Nephron progenitor cell (in vitro differentiated cells): Measurements from ENCODE around the gene SARM1.

ENCODE experiments used
- DNase-seq: peaks from one replicate; pipeline ENCODE4 v3.0.0; 2021
- H3K27ac Mint-ChIP-seq: 2 replicates; pipeline ENCODE4 v1.8.0; 2021; ENCODE audit warnings: mild to moderate bottlenecking, moderate library complexity, mixed read lengths
- H3K27me3 Mint-ChIP-seq: 2 replicates; pipeline ENCODE4 v1.8.0; 2021; ENCODE audit warnings: mild to moderate bottlenecking, low read depth, mixed read lengths; ENCODE audit not compliant: poor library complexity
- H3K36me3 Mint-ChIP-seq: 2 replicates; pipeline ENCODE4 v1.8.0; 2021; ENCODE audit warnings: low read depth, mixed read lengths
- H3K4me1 Mint-ChIP-seq: 2 replicates; pipeline ENCODE4 v1.8.0; 2021; ENCODE audit warnings: mixed read lengths
- H3K4me3 Mint-ChIP-seq: 2 replicates; pipeline ENCODE4 v1.8.0; 2021; ENCODE audit warnings: mild to moderate bottlenecking, moderate library complexity, mixed read lengths
- H3K9me3 Mint-ChIP-seq: 2 replicates; pipeline ENCODE4 v1.8.0; 2021; ENCODE audit warnings: mild to moderate bottlenecking, moderate library complexity, mixed read lengths
- TF ChIP-seq, protein P1 (sequence below): fragments of 200-600 bp; sonication (generic); IDR thresholded peaks from 2 replicates; pipeline ENCODE4 v1.5.0; 2021; ENCODE audit warnings: antibody characterized with exemption

SARM1 gene

DNA sequence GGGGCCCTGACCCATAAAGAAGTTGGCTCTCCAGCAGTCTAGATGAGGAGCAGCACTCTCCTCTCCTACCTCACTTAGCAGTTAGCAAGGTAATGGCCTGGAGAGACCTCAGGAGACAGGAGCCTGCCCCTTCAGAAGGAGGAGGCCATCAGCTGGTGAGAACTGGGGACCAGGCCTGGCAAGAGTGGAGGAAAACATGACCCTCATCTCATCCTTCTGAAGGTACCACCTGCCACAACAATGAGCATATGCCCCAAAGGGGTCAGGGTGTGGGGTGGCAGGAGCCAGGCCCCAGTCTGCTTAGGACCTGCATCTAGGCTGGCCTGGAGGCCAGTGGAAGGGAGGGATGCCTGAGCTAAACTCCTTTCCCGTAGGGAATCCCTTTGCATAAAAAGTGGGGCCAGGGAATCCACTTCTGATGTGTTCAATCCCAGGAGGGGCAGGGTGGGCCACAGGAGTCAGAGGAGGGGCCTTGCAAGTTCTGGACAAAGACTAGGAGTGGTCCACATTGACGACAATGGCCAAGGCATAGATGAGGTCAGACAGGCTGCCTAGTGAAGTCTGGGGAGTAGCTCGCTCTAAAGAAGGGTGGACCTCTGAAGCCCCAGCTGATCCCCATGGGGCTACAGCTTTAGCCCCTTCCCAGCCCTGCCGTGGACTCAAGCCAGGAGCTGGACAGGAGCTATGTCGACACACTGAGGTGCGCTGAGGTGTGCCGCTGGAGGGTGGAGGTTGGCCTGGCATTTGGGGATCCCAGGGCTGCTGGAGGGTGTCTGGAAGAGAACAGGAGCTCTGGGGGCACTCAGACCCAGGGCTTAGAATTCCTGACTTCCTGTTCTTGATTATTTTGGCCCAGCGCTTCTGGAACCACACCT is 7.5 kb upstream of the SARM1 start:
- peaks cover 21% of the 10 kb centered on the region for H3K36me3 Mint-ChIP-seq
- H3K27me3 Mint-ChIP-seq, result no peaks in the 10 kb centered on the region
- TF ChIP-seq, protein P1, sequence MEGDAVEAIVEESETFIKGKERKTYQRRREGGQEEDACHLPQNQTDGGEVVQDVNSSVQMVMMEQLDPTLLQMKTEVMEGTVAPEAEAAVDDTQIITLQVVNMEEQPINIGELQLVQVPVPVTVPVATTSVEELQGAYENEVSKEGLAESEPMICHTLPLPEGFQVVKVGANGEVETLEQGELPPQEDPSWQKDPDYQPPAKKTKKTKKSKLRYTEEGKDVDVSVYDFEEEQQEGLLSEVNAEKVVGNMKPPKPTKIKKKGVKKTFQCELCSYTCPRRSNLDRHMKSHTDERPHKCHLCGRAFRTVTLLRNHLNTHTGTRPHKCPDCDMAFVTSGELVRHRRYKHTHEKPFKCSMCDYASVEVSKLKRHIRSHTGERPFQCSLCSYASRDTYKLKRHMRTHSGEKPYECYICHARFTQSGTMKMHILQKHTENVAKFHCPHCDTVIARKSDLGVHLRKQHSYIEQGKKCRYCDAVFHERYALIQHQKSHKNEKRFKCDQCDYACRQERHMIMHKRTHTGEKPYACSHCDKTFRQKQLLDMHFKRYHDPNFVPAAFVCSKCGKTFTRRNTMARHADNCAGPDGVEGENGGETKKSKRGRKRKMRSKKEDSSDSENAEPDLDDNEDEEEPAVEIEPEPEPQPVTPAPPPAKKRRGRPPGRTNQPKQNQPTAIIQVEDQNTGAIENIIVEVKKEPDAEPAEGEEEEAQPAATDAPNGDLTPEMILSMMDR, result no peak
- no peak overlapping the region for H3K4me3 Mint-ChIP-seq
- H3K4me1 Mint-ChIP-seq, result no peaks in the 10 kb centered on the region
- no peak for DNase-seq
- no peak overlapping the region for H3K27ac Mint-ChIP-seq
- no peaks in the 10 kb centered on the region for H3K9me3 Mint-ChIP-seq

DNA sequence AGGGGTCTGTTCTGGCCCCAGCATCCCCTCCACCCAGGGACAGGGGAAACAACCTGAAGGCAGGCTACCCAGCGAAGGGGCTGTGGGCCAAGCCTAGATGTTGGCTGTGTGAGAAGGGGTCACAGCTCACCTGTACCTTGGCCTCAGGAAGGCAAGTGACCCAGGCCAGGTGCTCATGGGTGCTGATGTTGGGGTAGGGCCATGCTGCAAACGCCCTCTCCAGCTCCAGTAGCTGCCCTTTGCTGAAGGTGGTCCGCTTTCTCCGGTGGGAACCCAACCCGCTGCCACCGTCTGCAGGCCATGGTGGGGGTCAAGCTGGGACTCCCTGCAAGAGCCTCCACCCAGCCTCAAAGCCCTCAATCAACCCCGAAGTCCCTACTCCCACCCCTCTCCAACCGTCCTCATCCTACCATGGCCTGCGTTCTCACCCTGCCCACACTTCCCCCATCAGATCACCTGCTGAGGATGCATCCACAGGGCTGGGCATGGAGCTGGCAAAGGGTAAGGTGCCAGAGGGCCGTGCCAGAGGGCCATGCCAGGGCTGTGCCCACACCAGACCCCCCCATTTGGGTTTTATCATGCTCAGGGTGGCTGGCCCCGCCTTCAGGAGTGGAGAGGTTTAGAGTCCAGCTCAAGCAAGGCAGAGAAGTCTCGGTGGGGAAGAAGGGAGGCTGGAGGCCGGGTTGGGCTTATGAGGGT is 6.7 kb upstream of the SARM1 start, which contains the start of gene SEBOX:
TSS of gene SEBOX (minus strand) at position 535 of the 699 bp plus-strand sequence. CDS start at position 487, 48 bp downstream.
- Mint-ChIP-seq H3K4me1 (peaks cover 7% of the 10 kb centered on the region), H3K27ac (no peak within 1 kb of the TSS), H3K4me3 (no peak within 1 kb of the TSS), H3K36me3 (peaks cover 21% of the 10 kb centered on the region), H3K9me3 (no peaks in the 10 kb centered on the region), H3K27me3 (no peaks in the 10 kb centered on the region)
- TF ChIP-seq, protein P1, result no peak
- no peak for DNase-seq

DNA sequence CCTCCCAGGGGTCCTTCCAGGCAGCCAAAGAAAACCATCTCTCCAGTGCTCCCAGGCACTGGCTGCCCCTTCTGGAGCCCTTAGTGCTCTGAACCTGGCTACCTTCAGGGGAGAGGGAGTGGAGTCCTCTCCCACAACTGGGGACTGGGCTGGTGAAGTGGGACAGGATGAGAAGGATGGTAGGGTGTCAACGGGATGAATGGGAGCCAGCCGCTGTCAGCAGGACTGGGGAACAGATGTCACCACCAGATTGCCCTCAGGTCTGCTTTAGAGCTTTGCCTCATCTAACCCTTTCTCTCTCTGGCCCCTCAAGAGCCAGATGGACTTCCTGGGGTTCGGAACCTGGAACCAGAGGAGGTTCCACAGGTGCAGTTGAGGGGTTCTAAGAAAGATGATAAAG is 6.0 kb upstream of the SARM1 start:
- H3K36me3 Mint-ChIP-seq, result peaks cover 17% of the 10 kb centered on the region
- peaks cover 14% of the 10 kb centered on the region for H3K4me1 Mint-ChIP-seq
- H3K27me3 Mint-ChIP-seq, result peaks cover 4% of the 10 kb centered on the region
- TF ChIP-seq, protein P1, result no peak
- DNase-seq, result no peak
- no peak overlapping the region for H3K27ac Mint-ChIP-seq
- H3K4me3 Mint-ChIP-seq, result no peak overlapping the region
- H3K9me3 Mint-ChIP-seq, result no peaks in the 10 kb centered on the region

DNA sequence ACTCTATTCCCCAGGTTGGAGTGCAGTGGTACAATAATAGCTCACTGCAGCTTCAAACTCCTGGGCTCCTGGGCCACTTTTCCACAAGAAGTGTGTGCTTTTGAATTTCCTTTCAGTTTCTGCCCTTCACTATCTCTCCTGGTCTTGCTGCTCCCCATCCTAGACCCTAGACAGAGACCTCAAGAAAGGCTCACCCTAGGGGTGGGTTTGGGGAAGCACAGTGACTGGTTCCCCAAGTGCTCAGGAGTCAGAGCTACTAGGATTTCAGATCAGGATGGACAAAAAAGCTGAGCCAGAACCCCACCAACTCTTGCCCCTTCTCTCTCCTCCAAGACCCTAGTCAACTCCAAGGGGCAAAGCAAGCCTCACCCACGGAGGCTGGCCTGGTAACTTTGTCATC is 4.9 kb upstream of the SARM1 start:
- Mint-ChIP-seq H3K9me3 (no peaks in the 10 kb centered on the region), H3K27ac (no peak overlapping the region), H3K4me1 (peaks cover 22% of the 10 kb centered on the region), H3K4me3 (no peak overlapping the region), H3K36me3 (peaks cover 6% of the 10 kb centered on the region), H3K27me3 (peaks cover 12% of the 10 kb centered on the region)
- no peak for DNase-seq
- TF ChIP-seq, protein P1, result no peak

DNA sequence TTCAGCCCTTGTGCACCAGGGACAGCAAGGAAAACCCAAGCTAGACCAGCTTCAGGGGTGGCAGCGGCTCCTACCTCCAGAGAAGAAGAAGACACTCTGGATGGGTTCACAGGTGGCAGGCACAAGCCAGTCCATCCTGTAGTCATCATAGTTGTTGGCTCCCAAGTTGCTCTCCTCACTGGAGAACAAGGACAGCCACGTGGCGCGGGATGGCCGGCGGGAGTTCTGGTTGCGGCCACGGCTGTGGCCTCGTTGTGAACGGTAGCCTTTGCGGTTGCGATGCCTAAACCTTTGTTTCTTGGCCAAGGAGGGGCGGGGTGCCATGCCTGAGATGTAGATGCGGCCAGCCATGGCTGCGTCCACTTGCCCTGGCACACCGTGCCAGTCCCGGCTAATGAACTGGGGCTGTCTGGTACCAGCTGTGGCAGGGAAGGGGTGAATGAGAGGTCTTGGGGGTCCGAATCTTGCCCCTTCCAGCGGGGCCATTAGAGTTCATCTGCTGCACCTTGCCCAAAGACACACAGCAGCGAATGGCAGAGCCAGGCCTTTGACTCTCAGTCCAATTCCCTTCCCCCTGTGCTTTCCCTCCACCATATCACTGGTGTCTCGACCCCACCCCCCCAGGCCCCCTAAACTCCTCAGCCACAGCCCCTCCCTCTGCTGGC is 3.7 kb upstream of the SARM1 start:
- Mint-ChIP-seq H3K4me3 (no peak overlapping the region), H3K36me3 (peaks cover 5% of the 10 kb centered on the region), H3K4me1 (peaks cover 27% of the 10 kb centered on the region), H3K27ac (no peak overlapping the region), H3K9me3 (no peaks in the 10 kb centered on the region), H3K27me3 (peaks cover 20% of the 10 kb centered on the region)
- TF ChIP-seq, protein P1, result no peak
- DNase-seq, result no peak
